AG08396 (cell line): Measurements from ENCODE around the gene HEYL.

ENCODE experiments used
- DNase-seq: peaks from one replicate; pipeline ENCODE4 v3.0.0; 2012; ENCODE audit warnings: low spot score, mixed read lengths

Gene HEYL

GRCh38 chr1:39639305-39640130, at the start of gene HEYL:
HEYL (minus strand) TSS chr1:39639643; CDS start chr1:39639625, 18 bp downstream.
- peak; percentile 75 for DNase-seq

- DNase-seq = no peak
Measured at GRCh38 chr1:39689214-39689613, 49.8 kb upstream of the HEYL start.

GRCh38 chr1:39688706-39689105, 49.3 kb upstream of the HEYL start:
- no peak for DNase-seq

- DNase-seq = no peak
Measured at GRCh38 chr1:39687243-39687642, 47.8 kb upstream of the HEYL start.

- DNase-seq = no peak
Measured at GRCh38 chr1:39685071-39685470, 45.6 kb upstream of the HEYL start.

- DNase-seq = no peak
Measured at GRCh38 chr1:39684313-39684664, 44.8 kb upstream of the HEYL start.

- no peak for DNase-seq
Measured at GRCh38 chr1:39683591-39684312, 44.3 kb upstream of the HEYL start.

GRCh38 chr1:39681999-39682398, 42.6 kb upstream of the HEYL start:
- no peak for DNase-seq

GRCh38 chr1:39681294-39681693, 41.9 kb upstream of the HEYL start:
- no peak for DNase-seq

- no peak for DNase-seq
Measured at GRCh38 chr1:39680751-39681150, 41.3 kb upstream of the HEYL start.

GRCh38 chr1:39679821-39680220, 40.4 kb upstream of the HEYL start:
- DNase-seq = no peak

GRCh38 chr1:39678889-39679288, 39.4 kb upstream of the HEYL start:
- no peak for DNase-seq

GRCh38 chr1:39677645-39678044, 38.2 kb upstream of the HEYL start:
- DNase-seq = no peak

GRCh38 chr1:39676948-39677548, 37.6 kb upstream of the HEYL start:
- no peak for DNase-seq

- no peak for DNase-seq
Measured at GRCh38 chr1:39675220-39675619, 35.8 kb upstream of the HEYL start.

GRCh38 chr1:39673215-39673614, 33.8 kb upstream of the HEYL start:
- DNase-seq = no peak

GRCh38 chr1:39672551-39672947, 33.1 kb upstream of the HEYL start:
- DNase-seq = peak; percentile 32

GRCh38 chr1:39671793-39672550, 32.5 kb upstream of the HEYL start, which contains the start of gene NT5C1A:
NT5C1A (minus strand) TSS chr1:39672107; CDS start chr1:39672038, 69 bp downstream.
- peak; percentile 49 for DNase-seq

GRCh38 chr1:39671433-39671792, 32.0 kb upstream of the HEYL start:
- DNase-seq = no peak

- DNase-seq = no peak
Measured at GRCh38 chr1:39670689-39671088, 31.2 kb upstream of the HEYL start.

GRCh38 chr1:39668894-39669293, 29.5 kb upstream of the HEYL start:
- DNase-seq = no peak

- DNase-seq = no peak
Measured at GRCh38 chr1:39668111-39668510, 28.7 kb upstream of the HEYL start.
